ENCODE measurements around the gene NOL3.

GRCh38 chr16:67129422-67129821 is 40.9 kb upstream of the NOL3 start:
- TF ChIP-seq CTCF (IDR thresholded peaks at IDR 0.05) (no peak), POLR2A (IDR thresholded peaks at IDR 0.05) (no peak)
